Central memory CD8-positive, alpha-beta T cell (primary cell): Measurements from ENCODE around the gene ARHGAP42.

Experiments used
- ATAC-seq: fragments of 150-1000 bp; cut with Tn5 transposase; replicated peaks from 2 replicates; pipeline ENCODE4 v1.10.0; 2022; ENCODE audit warnings: mild to moderate bottlenecking, moderate FRiP score, moderate number of reproducible peaks; ENCODE audit not compliant: poor library complexity, severe bottlenecking; ENCODE audit errors: extremely low read depth
- DNase-seq, 2 donors: peaks; one replicate each; pipeline ENCODE4 v3.0.0; 2021; ENCODE audit warnings: low spot score in 2 of 2
- H3K27ac Mint-ChIP-seq: one replicate; pipeline ENCODE4 v1.8.0; 2022; ENCODE audit warnings: low read depth, mild to moderate bottlenecking, moderate library complexity, mixed read lengths
- H3K27me3 Mint-ChIP-seq: one replicate; pipeline ENCODE4 v1.8.0; 2022; ENCODE audit warnings: mixed read lengths
- H3K36me3 Mint-ChIP-seq: one replicate; pipeline ENCODE4 v1.8.0; 2022; ENCODE audit warnings: mild to moderate bottlenecking, moderate library complexity, mixed read lengths; ENCODE audit not compliant: insufficient read depth
- H3K4me1 Mint-ChIP-seq: one replicate; pipeline ENCODE4 v1.8.0; 2022; ENCODE audit warnings: mixed read lengths
- H3K4me3 Mint-ChIP-seq: one replicate; pipeline ENCODE4 v1.8.0; 2022; ENCODE audit warnings: mild to moderate bottlenecking, moderate library complexity, mixed read lengths
- H3K9me3 Mint-ChIP-seq: one replicate; pipeline ENCODE4 v1.8.0; 2022; ENCODE audit warnings: mixed read lengths

The ARHGAP42 gene

DNA sequence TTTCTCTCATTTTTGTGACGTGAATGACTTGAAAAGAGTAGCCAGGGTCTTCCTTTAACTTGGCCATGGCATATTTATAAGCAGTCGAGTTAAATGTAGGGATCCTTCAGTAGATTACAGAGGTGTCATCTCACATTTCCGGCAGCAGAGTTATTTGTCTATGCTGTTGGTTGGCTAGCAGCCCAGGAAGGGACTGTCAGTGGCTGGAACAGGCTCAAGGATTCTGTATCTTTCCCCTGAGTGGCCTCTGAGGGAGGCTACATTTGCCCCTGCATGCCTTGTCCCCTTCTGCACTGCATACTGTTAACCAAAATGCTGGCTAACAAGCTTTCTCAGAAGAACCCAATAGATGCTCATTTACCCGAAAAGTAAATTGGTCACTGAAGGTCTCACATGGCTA lies 254.9 kb downstream of the ARHGAP42 start:
- no peaks in the 10 kb centered on the region for H3K4me1 Mint-ChIP-seq
- DNase-seq (no peak), ATAC-seq (no peak)
- H3K36me3 Mint-ChIP-seq: no peaks in the 10 kb centered on the region
- no peak overlapping the region for H3K27ac Mint-ChIP-seq
- no peaks in the 10 kb centered on the region for H3K27me3 Mint-ChIP-seq
- H3K9me3 Mint-ChIP-seq: peaks cover 15% of the 10 kb centered on the region
- no peak overlapping the region for H3K4me3 Mint-ChIP-seq

DNA sequence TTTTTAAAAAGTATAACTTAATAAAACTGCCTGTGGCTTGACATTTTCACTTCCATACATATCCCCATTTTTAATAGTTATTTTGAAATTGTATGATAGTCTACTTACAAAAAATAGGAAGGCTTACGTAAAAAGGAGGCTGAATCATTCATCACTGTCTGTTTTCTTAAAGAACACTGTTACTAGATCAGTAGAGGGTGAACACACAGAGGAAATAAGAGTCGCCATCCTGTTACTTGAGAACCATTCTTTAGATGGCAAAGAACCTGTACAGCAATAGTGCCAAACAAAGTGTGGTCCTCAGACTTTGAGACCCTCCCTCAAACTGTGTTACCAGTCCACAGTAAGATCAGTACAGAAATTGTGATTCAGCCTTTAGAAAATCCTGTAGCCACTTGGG lies 261.8 kb downstream of the ARHGAP42 start:
- H3K9me3 Mint-ChIP-seq: no peaks in the 10 kb centered on the region
- H3K27me3 Mint-ChIP-seq: no peaks in the 10 kb centered on the region
- no peak overlapping the region for H3K4me3 Mint-ChIP-seq
- DNase-seq: no peak
- no peak for ATAC-seq
- no peaks in the 10 kb centered on the region for H3K4me1 Mint-ChIP-seq
- no peak overlapping the region for H3K27ac Mint-ChIP-seq
- H3K36me3 Mint-ChIP-seq: no peaks in the 10 kb centered on the region

DNA sequence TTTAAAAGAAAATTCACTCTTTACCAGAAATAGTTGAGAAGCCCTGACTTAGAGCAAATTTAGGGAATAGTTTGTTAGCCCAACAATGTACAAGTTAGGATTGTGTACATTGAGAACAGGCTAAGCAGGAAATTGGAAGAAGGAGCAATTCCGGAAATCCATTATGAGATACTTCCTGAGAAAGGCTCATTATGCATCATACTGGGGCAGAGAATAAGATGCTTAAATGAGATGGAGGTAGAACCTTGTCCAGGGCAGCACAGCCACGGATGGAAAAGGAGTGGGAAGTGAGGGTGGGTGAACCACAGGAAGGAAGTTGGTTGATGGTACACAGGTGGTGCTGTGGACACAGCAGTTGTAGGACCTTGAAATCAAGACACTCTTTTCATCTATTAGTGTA lies 262.4 kb downstream of the ARHGAP42 start:
- Mint-ChIP-seq H3K27ac (no peak overlapping the region), H3K36me3 (no peaks in the 10 kb centered on the region), H3K9me3 (no peaks in the 10 kb centered on the region), H3K27me3 (no peaks in the 10 kb centered on the region), H3K4me3 (no peak overlapping the region), H3K4me1 (no peaks in the 10 kb centered on the region)
- no peak for ATAC-seq
- DNase-seq: no peak

DNA sequence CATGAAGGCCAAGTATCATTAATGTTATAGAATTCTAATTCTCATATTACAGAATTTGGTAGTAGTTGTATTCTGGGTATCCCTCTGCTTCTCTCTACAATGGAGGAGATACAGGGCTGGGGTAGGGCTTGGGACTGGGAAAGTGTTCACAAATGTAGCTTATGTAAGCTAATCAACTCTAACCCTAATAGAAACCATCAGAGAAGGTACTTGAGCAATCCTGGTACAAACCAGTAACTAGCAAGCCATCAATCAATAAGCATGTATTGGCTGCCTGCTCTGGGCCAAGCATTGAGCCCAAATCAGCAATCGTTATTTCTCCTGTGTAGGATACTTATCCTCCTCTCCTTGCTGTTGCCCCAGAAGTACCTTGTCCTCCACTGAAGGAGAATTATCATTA lies 268.2 kb downstream of the ARHGAP42 start:
- ATAC-seq: no peak
- H3K4me3 Mint-ChIP-seq: no peak overlapping the region
- no peaks in the 10 kb centered on the region for H3K27me3 Mint-ChIP-seq

DNA sequence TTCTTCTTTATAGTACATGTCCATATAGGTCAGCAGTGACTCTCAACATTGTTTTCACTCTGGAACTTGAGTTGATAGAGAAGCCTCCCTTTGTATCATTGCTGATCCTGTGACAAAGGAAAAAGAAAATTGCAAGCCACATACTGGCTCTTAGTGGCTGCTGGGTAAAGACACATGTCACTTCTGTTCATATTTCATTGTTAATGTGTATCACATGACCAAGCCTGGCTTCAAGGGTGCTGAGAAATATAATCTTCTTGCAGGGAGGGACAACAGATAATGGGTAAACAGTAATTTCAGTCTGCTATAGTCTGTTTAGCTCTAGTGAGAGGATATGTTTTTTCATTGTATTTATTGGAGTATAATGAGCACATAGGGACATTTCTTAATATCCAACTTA lies 269.3 kb downstream of the ARHGAP42 start:
- no peak for ATAC-seq
- Mint-ChIP-seq H3K4me3 (no peak overlapping the region), H3K27me3 (no peaks in the 10 kb centered on the region), H3K36me3 (no peaks in the 10 kb centered on the region), H3K27ac (no peak overlapping the region), H3K9me3 (no peaks in the 10 kb centered on the region), H3K4me1 (no peaks in the 10 kb centered on the region)
- DNase-seq: no peak

More for the DNA sequence above, 268.2 kb downstream of the ARHGAP42 start:
- Mint-ChIP-seq H3K36me3 (no peaks in the 10 kb centered on the region), H3K27ac (no peak overlapping the region), H3K4me1 (no peaks in the 10 kb centered on the region), H3K9me3 (no peaks in the 10 kb centered on the region)
- DNase-seq: no peak

DNA sequence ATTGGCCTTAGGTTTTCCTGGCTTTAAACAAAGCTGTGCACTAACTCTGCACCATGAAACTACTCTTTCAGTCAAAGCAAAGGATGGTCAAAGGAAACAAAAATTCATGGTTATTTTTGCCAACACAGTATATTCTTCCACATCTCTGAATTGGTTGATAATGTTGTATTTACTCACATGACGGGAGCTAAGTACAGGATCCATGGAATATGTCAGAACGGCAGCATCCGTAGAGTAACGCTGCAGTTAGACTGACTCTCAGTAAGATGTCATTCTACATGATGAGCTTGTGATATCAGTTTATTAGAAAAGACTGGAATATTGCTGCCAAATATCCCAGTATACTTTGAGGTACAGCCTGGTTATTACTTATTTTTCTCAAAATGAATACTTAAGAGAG lies 270.4 kb downstream of the ARHGAP42 start:
- ATAC-seq (no peak), DNase-seq (no peak)
- Mint-ChIP-seq H3K27me3 (no peaks in the 10 kb centered on the region), H3K4me1 (no peaks in the 10 kb centered on the region), H3K9me3 (no peaks in the 10 kb centered on the region), H3K36me3 (no peaks in the 10 kb centered on the region), H3K27ac (no peak overlapping the region), H3K4me3 (no peak overlapping the region)

DNA sequence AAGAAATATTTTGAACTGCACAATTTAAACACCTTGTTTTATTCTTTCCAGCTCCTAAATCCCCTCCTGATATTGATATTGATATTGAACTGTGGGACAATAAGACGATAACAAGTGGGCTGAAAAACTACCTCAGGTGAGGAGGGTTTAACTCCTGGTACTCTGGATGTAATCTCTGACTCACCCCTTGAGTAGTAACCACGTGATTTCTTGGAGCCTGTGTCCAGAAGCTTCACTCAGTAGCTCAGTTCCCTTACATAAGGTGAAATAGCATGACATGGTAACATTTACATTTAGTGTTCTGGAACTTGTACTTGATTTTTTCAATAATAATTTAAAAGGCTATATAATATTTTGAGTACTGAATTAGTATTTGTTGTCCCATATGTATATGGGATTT lies 274.5 kb downstream of the ARHGAP42 start:
- no peak for ATAC-seq
- Mint-ChIP-seq H3K9me3 (no peaks in the 10 kb centered on the region), H3K27ac (no peak overlapping the region), H3K36me3 (no peaks in the 10 kb centered on the region), H3K4me1 (no peaks in the 10 kb centered on the region), H3K4me3 (no peak overlapping the region), H3K27me3 (no peaks in the 10 kb centered on the region)
- no peak for DNase-seq

DNA sequence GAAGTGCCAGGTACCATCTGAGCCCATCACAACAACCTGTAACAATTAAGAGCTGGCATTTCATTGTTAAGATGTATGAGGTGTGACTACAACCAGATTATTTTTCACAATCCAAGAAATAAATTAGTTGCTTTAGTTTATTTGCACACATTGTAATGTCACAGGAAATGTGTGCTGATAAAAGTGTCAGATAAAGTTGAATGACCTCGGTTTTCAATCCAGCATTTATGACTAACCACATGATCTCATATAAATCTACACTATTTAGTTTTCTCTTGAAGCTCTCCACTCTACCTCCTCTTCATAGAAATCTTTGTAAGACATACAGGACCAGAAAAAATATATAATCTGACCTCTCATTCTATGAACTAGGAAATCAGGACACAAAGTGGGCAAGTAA lies 276.3 kb downstream of the ARHGAP42 start:
- Mint-ChIP-seq H3K36me3 (no peaks in the 10 kb centered on the region), H3K4me3 (no peak overlapping the region), H3K9me3 (peaks cover 5% of the 10 kb centered on the region), H3K27me3 (no peaks in the 10 kb centered on the region), H3K4me1 (no peaks in the 10 kb centered on the region), H3K27ac (no peak overlapping the region)
- DNase-seq (no peak), ATAC-seq (no peak)

DNA sequence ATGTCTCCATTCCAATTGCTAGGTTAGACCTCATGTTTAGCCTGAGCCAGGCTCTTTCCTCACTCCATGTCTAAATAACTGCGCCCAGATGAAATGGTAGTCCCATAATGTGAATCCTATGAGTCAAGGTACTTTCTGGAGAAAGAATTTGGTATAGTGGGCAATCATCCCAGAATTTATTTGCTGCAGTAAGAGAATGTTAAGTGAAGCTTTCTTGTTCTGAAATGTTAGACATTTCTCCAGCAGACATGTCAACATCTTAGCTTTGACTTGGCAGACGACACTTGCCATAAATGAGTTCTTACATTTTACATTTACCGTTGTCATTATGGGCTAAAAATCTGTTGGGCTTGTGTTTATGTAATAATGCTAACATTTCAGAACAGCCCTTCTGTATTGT lies 277.3 kb downstream of the ARHGAP42 start:
- H3K27ac Mint-ChIP-seq: no peak overlapping the region
- no peaks in the 10 kb centered on the region for H3K27me3 Mint-ChIP-seq
- no peaks in the 10 kb centered on the region for H3K36me3 Mint-ChIP-seq
- H3K4me3 Mint-ChIP-seq: no peak overlapping the region
- ATAC-seq (no peak), DNase-seq (no peak)
- no peaks in the 10 kb centered on the region for H3K4me1 Mint-ChIP-seq
- H3K9me3 Mint-ChIP-seq: peaks cover 8% of the 10 kb centered on the region

DNA sequence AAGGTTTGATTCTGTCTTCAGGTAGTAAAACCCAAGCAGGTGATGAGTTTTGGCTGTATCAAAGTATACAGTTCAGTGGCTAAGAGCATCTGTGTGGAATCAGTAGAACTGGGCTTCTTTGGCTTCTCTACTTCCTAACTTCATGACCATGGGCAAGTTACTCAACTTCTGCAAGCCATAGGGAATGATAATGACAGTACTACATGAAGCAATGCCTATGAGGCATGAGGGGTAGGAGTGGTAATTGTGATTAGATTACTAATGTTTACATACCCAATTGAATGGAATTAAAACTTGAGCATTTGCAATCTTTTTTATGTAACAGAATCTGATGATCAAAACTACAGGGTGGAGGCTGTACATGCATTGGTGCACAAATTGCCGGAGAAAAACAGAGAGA lies 278.3 kb downstream of the ARHGAP42 start:
- Mint-ChIP-seq H3K9me3 (peaks cover 13% of the 10 kb centered on the region), H3K27ac (no peak overlapping the region), H3K4me3 (no peak overlapping the region), H3K4me1 (no peaks in the 10 kb centered on the region), H3K36me3 (no peaks in the 10 kb centered on the region), H3K27me3 (no peaks in the 10 kb centered on the region)
- ATAC-seq: no peak
- DNase-seq: no peak

DNA sequence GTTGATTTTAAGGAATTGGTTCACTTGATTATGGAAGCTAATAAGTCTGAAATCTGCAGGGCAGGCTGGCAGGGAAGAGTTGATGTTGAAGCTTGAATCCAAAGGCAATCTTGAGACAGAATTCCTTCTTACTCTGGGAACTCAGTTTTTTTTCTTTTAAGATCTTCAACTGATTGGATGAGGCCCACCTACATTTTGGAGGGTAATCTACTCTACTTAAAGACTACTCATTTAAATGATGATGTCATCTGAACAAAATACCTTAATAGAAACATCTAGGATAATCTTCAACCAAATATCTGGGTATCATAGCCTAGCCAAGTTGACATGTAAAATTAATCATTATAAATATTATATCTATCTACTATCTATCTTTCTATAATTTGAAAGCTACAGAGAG lies 279.3 kb downstream of the ARHGAP42 start:
- no peaks in the 10 kb centered on the region for H3K36me3 Mint-ChIP-seq
- H3K9me3 Mint-ChIP-seq: peaks cover 13% of the 10 kb centered on the region
- DNase-seq (no peak), ATAC-seq (no peak)
- no peak overlapping the region for H3K27ac Mint-ChIP-seq
- H3K27me3 Mint-ChIP-seq: no peaks in the 10 kb centered on the region
- H3K4me3 Mint-ChIP-seq: no peak overlapping the region
- no peaks in the 10 kb centered on the region for H3K4me1 Mint-ChIP-seq

DNA sequence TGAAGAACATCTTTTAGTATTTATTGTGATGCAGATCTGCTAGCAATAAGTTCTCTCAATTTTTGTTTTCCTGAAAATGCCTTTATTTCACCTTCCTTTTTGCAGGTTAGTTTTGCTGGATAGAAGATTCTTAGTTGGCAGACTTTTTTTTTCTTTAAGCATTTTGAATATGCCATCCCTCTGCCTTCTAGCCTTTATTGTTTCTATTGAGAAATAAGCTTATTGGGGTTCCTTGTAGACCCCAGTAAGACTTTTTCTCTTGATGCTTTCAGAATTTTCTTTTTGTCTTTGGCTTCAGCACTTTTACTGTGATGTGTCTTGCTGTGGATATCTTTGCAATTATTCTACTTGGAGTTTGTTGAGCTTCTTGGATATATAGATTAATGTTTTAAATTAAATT lies 281.9 kb downstream of the ARHGAP42 start:
- Mint-ChIP-seq H3K27me3 (no peaks in the 10 kb centered on the region), H3K27ac (no peak overlapping the region), H3K9me3 (peaks cover 19% of the 10 kb centered on the region), H3K4me1 (no peaks in the 10 kb centered on the region), H3K4me3 (no peak overlapping the region), H3K36me3 (no peaks in the 10 kb centered on the region)
- ATAC-seq (no peak), DNase-seq (no peak)

DNA sequence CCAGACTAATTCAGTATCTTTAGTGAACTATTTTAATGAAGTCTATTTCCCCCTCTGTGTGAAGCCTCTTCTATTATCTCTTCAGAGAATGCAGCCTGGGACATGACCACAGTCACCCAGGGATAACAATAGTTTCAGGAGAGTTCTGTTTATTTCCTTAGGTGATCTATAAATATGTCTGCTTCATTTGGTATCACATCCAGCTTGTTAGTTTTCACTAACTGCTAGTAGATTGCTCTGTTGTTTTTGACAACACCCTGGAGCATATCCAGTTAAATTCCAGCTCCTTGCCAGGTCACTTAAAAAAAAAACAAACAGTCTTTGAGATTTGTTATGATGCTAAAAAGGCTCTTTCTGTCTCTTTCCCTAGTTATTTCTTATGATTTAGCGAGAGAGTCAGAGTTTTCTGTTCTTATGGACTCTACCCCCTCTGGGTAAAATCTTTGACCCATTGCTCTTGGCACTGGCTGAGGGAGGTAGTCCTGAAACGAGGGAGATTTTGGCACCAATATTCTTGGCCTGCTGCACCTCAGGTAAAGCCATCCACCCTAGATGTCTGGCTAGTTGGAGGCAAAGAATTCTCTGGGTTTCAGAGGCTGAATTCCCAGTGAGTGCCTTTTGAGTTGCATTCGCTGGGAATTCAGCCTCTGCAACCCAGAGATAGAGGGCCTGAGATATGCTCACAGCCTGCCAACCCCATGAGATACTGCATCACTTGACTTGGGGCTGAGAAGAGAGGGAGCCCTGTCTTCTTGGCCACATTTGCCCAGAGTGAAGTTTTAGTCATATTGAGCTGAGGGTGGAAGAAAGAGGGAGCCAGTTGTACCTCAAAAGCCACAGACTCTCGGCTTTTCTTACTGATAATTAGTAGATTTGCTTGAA lies 283.4 kb downstream of the ARHGAP42 start:
- no peaks in the 10 kb centered on the region for H3K36me3 Mint-ChIP-seq
- no peak overlapping the region for H3K27ac Mint-ChIP-seq
- ATAC-seq (no peak), DNase-seq (no peak)
- peaks cover 24% of the 10 kb centered on the region for H3K9me3 Mint-ChIP-seq
- H3K4me1 Mint-ChIP-seq: no peaks in the 10 kb centered on the region
- no peak overlapping the region for H3K4me3 Mint-ChIP-seq
- no peaks in the 10 kb centered on the region for H3K27me3 Mint-ChIP-seq
